OCI-LY3 (cell line): ENCODE results near the gene UBAC2.
A peak's percentile ranks its signal among the peaks of the same experiment; 100 is the strongest.

Experiments used
- H2AFZ ChIP-seq: fragments of 200-600, 300-600 bp; shearing (Covaris generic); 2 replicates; pipeline ENCODE4 v1.6.0; 2014; ENCODE audit warnings: antibody characterized with exemption, low read depth, low read length
- H3K27ac ChIP-seq: fragments of 200-600, 300-600 bp; sonication (generic); 2 replicates; pipeline ENCODE4 v1.5.1; 2014; ENCODE audit warnings: mild to moderate bottlenecking, low read length, moderate library complexity, mixed read lengths
- H3K27me3 ChIP-seq: fragments of 200-600, 300-600 bp; sonication (generic); 2 replicates; pipeline ENCODE4 v1.6.1; 2014; ENCODE audit warnings: low read depth, low read length, mixed read lengths
- H3K36me3 ChIP-seq: fragments of 200-600, 300-600 bp; sonication (generic); replicated peaks from 2 replicates; pipeline ENCODE3; 2014; ENCODE audit warnings: low read depth, low read length, mixed read lengths
- H3K4me1 ChIP-seq: fragments of 300-600, 200-600 bp; sonication (generic); 2 replicates; pipeline ENCODE4 v1.6.1; 2014; ENCODE audit warnings: low read length, mixed read lengths
- H3K4me2 ChIP-seq: fragments of 200-600, 300-600 bp; sonication (generic); 2 replicates; pipeline ENCODE4 v1.6.1; 2014; ENCODE audit warnings: low read length, mixed read lengths
- H3K4me3 ChIP-seq: fragments of 300-600, 200-600 bp; sonication (generic); 2 replicates; pipeline ENCODE4 v1.5.1; 2014; ENCODE audit warnings: antibody characterized with exemption, mild to moderate bottlenecking, low read length, moderate library complexity
- H3K79me2 ChIP-seq: fragments of 300-600, 200-600 bp; shearing (Covaris generic); 2 replicates; pipeline ENCODE4 v1.6.1; 2014; ENCODE audit warnings: mild to moderate bottlenecking, low read length, mixed read lengths
- H3K9ac ChIP-seq: fragments of 300-600, 200-600 bp; shearing (Covaris generic); 2 replicates; pipeline ENCODE4 v1.6.0; 2014; ENCODE audit warnings: mild to moderate bottlenecking, low read length, moderate library complexity
- H3K9me3 ChIP-seq: fragments of 200-600, 300-600 bp; shearing (Covaris generic); 2 replicates; pipeline ENCODE4 v1.6.1; 2014; ENCODE audit warnings: low read length, mixed read lengths; ENCODE audit not compliant: insufficient read depth
- H4K20me1 ChIP-seq: fragments of 200-600, 300-600 bp; sonication (generic); 2 replicates; pipeline ENCODE4 v1.6.1; 2016; ENCODE audit warnings: low read length, mixed read lengths; ENCODE audit not compliant: insufficient read depth
- CTCF ChIP-seq: fragments of 200-600, 300-600 bp; sonication (generic); IDR thresholded peaks from 2 replicates; pipeline ENCODE4 v1.5.1; 2014; ENCODE audit warnings: antibody characterized with exemption, low read length, low read depth
- EZH2phosphoT487 ChIP-seq: fragments of 200-600 bp; shearing (Covaris generic); IDR thresholded peaks from 2 replicates; pipeline ENCODE4 v1.6.1; 2018; ENCODE audit warnings: antibody characterized with exemption, mixed run types, low read depth

Gene UBAC2

GRCh38 chr13:99301056-99301838 is 100.6 kb downstream of the UBAC2 start:
- peaks cover 95% of the 10 kb centered on the region for H3K79me2 ChIP-seq
- H2AFZ ChIP-seq: no peak overlapping the region
- peaks cover 95% of the 10 kb centered on the region for H3K4me1 ChIP-seq
- no peaks in the 10 kb centered on the region; the same call in 1 of the 2 replicates for H3K27me3 ChIP-seq
- TF ChIP-seq EZH2phosphoT487 (no peak), CTCF (no peak)
- H3K36me3 ChIP-seq: peaks cover 51% of the 10 kb centered on the region
- H4K20me1 ChIP-seq: peaks cover 90% of the 10 kb centered on the region
- H3K4me3 ChIP-seq: peak overlapping the region; percentile 84; the same call in 1 of the 2 replicates
- no peak overlapping the region for H3K9ac ChIP-seq
- H3K27ac ChIP-seq: peak overlapping the region; percentile 35; the same call in 1 of the 2 replicates
- no peaks in the 10 kb centered on the region for H3K9me3 ChIP-seq
- H3K4me2 ChIP-seq: peak overlapping the region; percentile 86

- H3K9me3 ChIP-seq: no peaks in the 10 kb centered on the region
- no peak overlapping the region for H2AFZ ChIP-seq
- peaks cover 83% of the 10 kb centered on the region for H4K20me1 ChIP-seq
- peak overlapping the region; percentile 15; the same call in 1 of the 2 replicates for H3K9ac ChIP-seq
- no peak for TF ChIP-seq EZH2phosphoT487
- TF ChIP-seq CTCF: no peak
- peaks cover 99% of the 10 kb centered on the region for H3K79me2 ChIP-seq
- peak overlapping the region; percentile 84 for H3K4me3 ChIP-seq
- H3K4me1 ChIP-seq: peaks cover 90% of the 10 kb centered on the region
- H3K4me2 ChIP-seq: peak overlapping the region; percentile 86
- peak overlapping the region; percentile 35; the same call in 1 of the 2 replicates for H3K27ac ChIP-seq
- H3K36me3 ChIP-seq: peaks cover 54% of the 10 kb centered on the region
- no peaks in the 10 kb centered on the region; the same call in 1 of the 2 replicates for H3K27me3 ChIP-seq
Observed at GRCh38 chr13:99301913-99302636, 101.4 kb downstream of the UBAC2 start.

GRCh38 chr13:99302637-99303505 is 102.2 kb downstream of the UBAC2 start:
- H3K36me3 ChIP-seq: peaks cover 54% of the 10 kb centered on the region
- no peak overlapping the region for H2AFZ ChIP-seq
- peak overlapping the region; percentile 79; the same call in 1 of the 2 replicates for H3K9ac ChIP-seq
- peak overlapping the region; percentile 86 for H3K4me2 ChIP-seq
- TF ChIP-seq CTCF (no peak), EZH2phosphoT487 (no peak)
- H3K9me3 ChIP-seq: no peaks in the 10 kb centered on the region
- no peaks in the 10 kb centered on the region; the same call in 1 of the 2 replicates for H3K27me3 ChIP-seq
- H4K20me1 ChIP-seq: peaks cover 75% of the 10 kb centered on the region
- H3K27ac ChIP-seq: peak overlapping the region; percentile 35; the same call in 1 of the 2 replicates
- H3K4me1 ChIP-seq: peaks cover 88% of the 10 kb centered on the region
- H3K79me2 ChIP-seq: peaks cover 96% of the 10 kb centered on the region
- H3K4me3 ChIP-seq: peak overlapping the region; percentile 84
